Measurements from ENCODE around the gene OSBPL10.

Gene OSBPL10

GRCh38 chr3:31766669-31767068, 214.4 kb downstream of the OSBPL10 start:
- no peak for ATAC-seq

GRCh38 chr3:31765871-31766270, 215.2 kb downstream of the OSBPL10 start:
- ATAC-seq, result no peak

GRCh38 chr3:31763731-31764130, 217.3 kb downstream of the OSBPL10 start:
- no peak for ATAC-seq

GRCh38 chr3:31762888-31763351, 218.1 kb downstream of the OSBPL10 start:
- no peak for ATAC-seq

GRCh38 chr3:31762097-31762764, 218.8 kb downstream of the OSBPL10 start:
- ATAC-seq, result no peak

- no peak for ATAC-seq
These were observed 220.4 kb downstream of the OSBPL10 start for GRCh38 chr3:31760654-31761053.

- ATAC-seq, result no peak
These were observed 222.6 kb downstream of the OSBPL10 start for GRCh38 chr3:31758322-31758965.

GRCh38 chr3:31755926-31756658, 225.0 kb downstream of the OSBPL10 start:
- peak; percentile 77 to 79 for ATAC-seq

- ATAC-seq, result peak in 1 of 2 donors; percentile 37
These were observed 226.3 kb downstream of the OSBPL10 start for GRCh38 chr3:31754575-31755278.

- no peak for ATAC-seq
These were observed 228.0 kb downstream of the OSBPL10 start for GRCh38 chr3:31753050-31753425.

GRCh38 chr3:31752305-31753049, 228.6 kb downstream of the OSBPL10 start:
- no peak for ATAC-seq

GRCh38 chr3:31750341-31750740, 230.7 kb downstream of the OSBPL10 start:
- ATAC-seq, result no peak

GRCh38 chr3:31748933-31749295, 232.1 kb downstream of the OSBPL10 start:
- ATAC-seq, result no peak

GRCh38 chr3:31748281-31748932, 232.7 kb downstream of the OSBPL10 start:
- ATAC-seq, result no peak

- ATAC-seq, result no peak
These were observed 233.3 kb downstream of the OSBPL10 start for GRCh38 chr3:31747785-31748184.

GRCh38 chr3:31744913-31745312, 236.1 kb downstream of the OSBPL10 start:
- no peak for ATAC-seq

- no peak for ATAC-seq
These were observed 237.6 kb downstream of the OSBPL10 start for GRCh38 chr3:31743331-31744089.

GRCh38 chr3:31740397-31740796, 240.7 kb downstream of the OSBPL10 start:
- ATAC-seq, result no peak

- no peak for ATAC-seq
These were observed 242.7 kb downstream of the OSBPL10 start for GRCh38 chr3:31738412-31738811.

GRCh38 chr3:31735667-31736066, 245.4 kb downstream of the OSBPL10 start:
- no peak for ATAC-seq

GRCh38 chr3:31733234-31733667, 247.8 kb downstream of the OSBPL10 start:
- no peak for ATAC-seq
